B cell (primary cell): ENCODE data around the gene AAK1. TPM values are rescaled to one million over a fixed set of nuclear protein-coding genes. Genes with fewer than 3 reads are reported as not detected.

Experiments used
- ATAC-seq: fragments of 200-7000 bp; cut with Tn5 transposase; one replicate; pipeline ENCODE4 v1.10.0; 2021; ENCODE audit warnings: low read depth, mild to moderate bottlenecking, moderate number of reproducible peaks, moderate library complexity
- CTCF ChIA-PET: fragments of 350-600 bp; sonication (Branson Sonifier 250); formaldehyde crosslinking; loops from one replicate; lab custom pipeline; 2021; ENCODE audit warnings: antibody characterized with exemption, inconsistent platforms; lab: Charles Lee
- POLR2A ChIA-PET: fragments of 350-600 bp; sonication (Branson Sonifier 250); formaldehyde crosslinking; loops from one replicate; lab custom pipeline; 2021; ENCODE audit warnings: antibody characterized with exemption; lab: Charles Lee
- DNase-seq: peaks from one replicate; pipeline ENCODE4 v3.0.0; 2013
- H2AFZ ChIP-seq: 2 replicates; pipeline ENCODE4 v1.6.1; 2012; ENCODE audit warnings: mild to moderate bottlenecking, low read depth, low read length; ENCODE audit not compliant: insufficient read depth, poor library complexity, severe bottlenecking
- H3K27ac ChIP-seq, 2 donors: 1 replicate in 1 of 2; 2 replicates in 1 of 2; pipeline ENCODE4 v1.5.1; 2012 to 2013; ENCODE audit warnings: low read length in 2 of 2, mild to moderate bottlenecking in 2 of 2, moderate library complexity in 1 of 2
- H3K27me3 ChIP-seq, 4 experiments: fragments of 200-600 bp in 1 of 4; sonication (generic) in 1 of 4; replicated peaks in 1 of 4; 1 replicate in 2 of 4; 2 replicates in 2 of 4; pipeline versions ENCODE4 v1.6.1 to v1.7.0; 2013 to 2016; ENCODE audit warnings: low read length in 3 of 4, mild to moderate bottlenecking in 2 of 4, mixed read lengths in 1 of 4, moderate library complexity in 1 of 4; ENCODE audit not compliant: insufficient read depth in 4 of 4, control insufficient read depth in 3 of 4; ENCODE audit errors: control extremely low read depth in 1 of 4
- H3K36me3 ChIP-seq, 2 experiments: replicated peaks in 1 of 2; 1 replicate in 1 of 2; 2 replicates in 1 of 2; pipeline versions ENCODE4 v1.6.1 to v1.7.1; 2013; ENCODE audit warnings: low read length in 1 of 2; ENCODE audit not compliant: insufficient read depth in 2 of 2, control insufficient read depth in 1 of 2; ENCODE audit errors: control extremely low read depth in 1 of 2, extremely low read depth in 1 of 2
- H3K4me1 ChIP-seq, 2 donors: fragments of 200-600 bp in 1 of 2; sonication (generic) in 1 of 2; 1 replicate in 1 of 2; 2 replicates in 1 of 2; pipeline versions ENCODE4 v1.5.1 to v1.6.1; 2013 to 2017; ENCODE audit warnings: low read length in 2 of 2; ENCODE audit not compliant: control insufficient read depth in 2 of 2, insufficient read depth in 2 of 2
- H3K4me2 ChIP-seq: replicated peaks from 2 replicates; pipeline ENCODE3; 2012; ENCODE audit warnings: mild to moderate bottlenecking, low read depth, low read length; ENCODE audit not compliant: poor library complexity, severe bottlenecking
- H3K4me3 ChIP-seq, 5 experiments: fragments of 200-600 bp in 1 of 5; sonication (generic) in 1 of 5; 1 replicate in 3 of 5; 2 replicates in 2 of 5; pipeline versions ENCODE4 v1.5.1 to v1.7.0; 2011 to 2016; ENCODE audit warnings: low read length in 4 of 5, mild to moderate bottlenecking in 4 of 5, low read depth in 2 of 5, control low read depth in 1 of 5, moderate library complexity in 1 of 5; ENCODE audit not compliant: insufficient read depth in 1 of 5; ENCODE audit errors: control extremely low read depth in 1 of 5, extremely low read depth in 1 of 5
- H3K79me2 ChIP-seq: fragments of 200-600 bp; sonication (generic); one replicate; pipeline ENCODE4 v1.6.0; 2016; ENCODE audit warnings: low read length; ENCODE audit not compliant: control insufficient read depth, insufficient read depth
- H3K9ac ChIP-seq: fragments of 200-600 bp; sonication (generic); 2 replicates; pipeline ENCODE4 v1.6.1; 2017; ENCODE audit warnings: mild to moderate bottlenecking, low read length, moderate library complexity
- H3K9me3 ChIP-seq, 3 donors: one replicate each; pipeline versions ENCODE4 v1.6.1 to v1.7.1; 2013; ENCODE audit warnings: low read length in 2 of 3; ENCODE audit not compliant: control insufficient read depth in 2 of 3, insufficient read depth in 1 of 3; ENCODE audit errors: control extremely low read depth in 1 of 3
- H4K20me1 ChIP-seq: 2 replicates; pipeline ENCODE4 v1.6.0; 2012; ENCODE audit warnings: mild to moderate bottlenecking, low read length; ENCODE audit not compliant: insufficient read depth, control insufficient read depth, poor library complexity, severe bottlenecking
- H3K27ac Mint-ChIP-seq: one replicate; pipeline ENCODE4 v1.8.0; 2021; ENCODE audit warnings: mixed read lengths
- H3K27me3 Mint-ChIP-seq: one replicate; pipeline ENCODE4 v1.8.0; 2021; ENCODE audit warnings: mixed read lengths
- H3K4me1 Mint-ChIP-seq: one replicate; pipeline ENCODE4 v1.8.0; 2021; ENCODE audit warnings: mixed read lengths
- H3K4me3 Mint-ChIP-seq: one replicate; pipeline ENCODE4 v1.8.0; 2021; ENCODE audit warnings: mixed read lengths
- H3K9me3 Mint-ChIP-seq: one replicate; pipeline ENCODE4 v1.8.0; 2022; ENCODE audit warnings: mixed read lengths; ENCODE audit not compliant: insufficient read depth
- EZH2 ChIP-seq: IDR thresholded peaks from 2 replicates; pipeline ENCODE4 v1.6.1; 2012; ENCODE audit warnings: borderline replicate concordance, low read depth, mild to moderate bottlenecking, moderate library complexity, low read length; ENCODE audit not compliant: insufficient read depth, poor library complexity, severe bottlenecking
- WGBS: methylation state at CpG from one replicate; pipeline ENCODE4 v1.1.5; 2013; ENCODE audit warnings: missing lambda C conversion rate; ENCODE audit not compliant: insufficient coverage; 5-methylcytosine and 5-hydroxymethylcytosine counted together
- intact Hi-C: fragments of 100-400 bp; cut with micrococcal nuclease; formaldehyde crosslinking; loops from one replicate; pipeline ENCODE4 v1.10.0; 2022
- polyA plus RNA-seq: library from polyadenylated mRNA; depleted of rRNA; stranded (reverse); fragments of >200 nt; gene quantifications from 2 replicates; pipeline ENCODE4 v1.2.3, GENCODE V29; 2012
- total RNA-seq, 2 donors: library from RNA; stranded (reverse); fragments of 120-200 nt in 1 of 2; gene quantifications; 1 replicate in 1 of 2; 2 replicates in 1 of 2; pipeline versions ENCODE4 v1.2.3 to v1.2.4, GENCODE V29; 2013 to 2022
- TF ChIP-seq, protein P1 (sequence below): fragments of 200-600 bp; IDR thresholded peaks from one replicate; pipeline ENCODE4 v1.8.0; 2022; ENCODE audit warnings: antibody characterized with exemption, mild to moderate bottlenecking

AAK1 gene
- total and polyA plus RNA-seq, 2 donors (not counting 1 experiment from before 2014, with no cell fraction given), result 2.4 to 7.2 TPM

DNA sequence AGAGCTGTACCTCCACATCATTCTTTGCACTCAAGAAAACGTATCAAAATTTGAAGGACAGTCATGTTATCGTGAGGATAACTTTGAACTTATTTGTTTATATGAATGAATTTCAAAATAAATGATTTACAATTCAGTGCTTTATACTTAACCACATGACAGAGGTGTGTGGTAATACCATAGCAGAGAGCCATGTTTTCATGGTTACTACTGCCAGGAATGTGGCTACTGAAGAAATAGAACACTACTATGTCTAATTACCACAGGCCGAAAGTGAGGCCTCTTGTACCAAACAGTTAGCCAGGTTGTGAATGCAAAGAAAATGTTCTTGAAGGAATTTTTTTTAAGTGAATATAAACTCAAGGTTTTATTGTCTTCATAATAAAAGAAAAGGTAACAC is 49.2 kb downstream of the AAK1 start:
- H3K27ac Mint-ChIP-seq, result no peak overlapping the region
- H3K36me3 ChIP-seq, result no peaks in the 10 kb centered on the region
- intact Hi-C loops, result no loop called here
- H3K4me3 Mint-ChIP-seq, result no peak overlapping the region
- peaks cover 4% of the 10 kb centered on the region for H3K27me3 Mint-ChIP-seq
- H3K4me2 ChIP-seq, result no peak overlapping the region
- no peak overlapping the region for H3K9ac ChIP-seq
- H3K27ac ChIP-seq, result no peak overlapping the region
- no peaks in the 10 kb centered on the region for H3K79me2 ChIP-seq
- no peak overlapping the region for H2AFZ ChIP-seq
- H3K4me1 ChIP-seq, result peaks cover 6 to 9% of the 10 kb centered on the region in 2 donors
- no peaks in the 10 kb centered on the region for H3K9me3 Mint-ChIP-seq
- H3K4me1 Mint-ChIP-seq, result peaks cover 6% of the 10 kb centered on the region
- POLR2A ChIA-PET, result no interaction called here
- no peaks in the 10 kb centered on the region for H4K20me1 ChIP-seq
- peaks cover 0 to 3% (median 0%) of the 10 kb centered on the region in 4 experiments for H3K27me3 ChIP-seq
- no CpG with 5 or more reads among the region's 3 CpGs for WGBS
- TF ChIP-seq EZH2, result no peak
- TF ChIP-seq, protein P1, sequence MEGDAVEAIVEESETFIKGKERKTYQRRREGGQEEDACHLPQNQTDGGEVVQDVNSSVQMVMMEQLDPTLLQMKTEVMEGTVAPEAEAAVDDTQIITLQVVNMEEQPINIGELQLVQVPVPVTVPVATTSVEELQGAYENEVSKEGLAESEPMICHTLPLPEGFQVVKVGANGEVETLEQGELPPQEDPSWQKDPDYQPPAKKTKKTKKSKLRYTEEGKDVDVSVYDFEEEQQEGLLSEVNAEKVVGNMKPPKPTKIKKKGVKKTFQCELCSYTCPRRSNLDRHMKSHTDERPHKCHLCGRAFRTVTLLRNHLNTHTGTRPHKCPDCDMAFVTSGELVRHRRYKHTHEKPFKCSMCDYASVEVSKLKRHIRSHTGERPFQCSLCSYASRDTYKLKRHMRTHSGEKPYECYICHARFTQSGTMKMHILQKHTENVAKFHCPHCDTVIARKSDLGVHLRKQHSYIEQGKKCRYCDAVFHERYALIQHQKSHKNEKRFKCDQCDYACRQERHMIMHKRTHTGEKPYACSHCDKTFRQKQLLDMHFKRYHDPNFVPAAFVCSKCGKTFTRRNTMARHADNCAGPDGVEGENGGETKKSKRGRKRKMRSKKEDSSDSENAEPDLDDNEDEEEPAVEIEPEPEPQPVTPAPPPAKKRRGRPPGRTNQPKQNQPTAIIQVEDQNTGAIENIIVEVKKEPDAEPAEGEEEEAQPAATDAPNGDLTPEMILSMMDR, result no peak
- H3K9me3 ChIP-seq, result no peaks in the 10 kb centered on the region
- ATAC-seq (no peak), DNase-seq (no peak)
- no peak overlapping the region for H3K4me3 ChIP-seq
- CTCF ChIA-PET, result no interaction called here

DNA sequence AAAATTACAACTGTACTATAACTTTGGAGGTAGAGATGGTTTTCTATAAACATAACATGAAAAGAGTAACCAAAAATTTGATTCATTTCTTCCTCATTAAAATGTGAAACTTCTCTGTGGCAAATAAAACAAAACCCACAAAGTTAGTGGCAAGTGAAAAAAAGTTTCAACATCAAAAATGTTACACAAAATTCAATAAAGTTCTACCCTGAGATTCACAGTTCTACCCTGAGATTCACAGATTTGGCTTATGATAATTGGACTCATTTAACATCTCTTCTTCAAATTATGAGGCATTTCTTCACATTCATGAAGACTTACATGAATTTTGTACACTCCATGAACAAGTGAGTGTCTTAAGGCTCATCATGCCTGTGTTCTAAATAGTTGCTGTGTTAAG is 51.0 kb downstream of the AAK1 start:
- Histone ChIP-seq H3K4me3 (no peak overlapping the region), H2AFZ (no peak overlapping the region), H3K4me2 (no peak overlapping the region), H3K36me3 (no peaks in the 10 kb centered on the region), H3K9me3 (no peaks in the 10 kb centered on the region), H3K27ac (no peak overlapping the region), H3K4me1 (peaks cover 6 to 7% of the 10 kb centered on the region in 2 donors), H3K9ac (no peak overlapping the region), H4K20me1 (no peaks in the 10 kb centered on the region), H3K79me2 (no peaks in the 10 kb centered on the region), H3K27me3 (peaks cover 0 to 3% (median 0%) of the 10 kb centered on the region in 4 experiments)
- DNase-seq (no peak), ATAC-seq (no peak)
- ChIA-PET CTCF (no interaction called here), POLR2A (no interaction called here)
- H3K4me1 Mint-ChIP-seq, result peaks cover 6% of the 10 kb centered on the region
- H3K27me3 Mint-ChIP-seq, result no peaks in the 10 kb centered on the region
- H3K4me3 Mint-ChIP-seq, result no peak overlapping the region
- no peaks in the 10 kb centered on the region for H3K9me3 Mint-ChIP-seq
- TF ChIP-seq, protein P1, result no peak
- TF ChIP-seq EZH2, result no peak
- H3K27ac Mint-ChIP-seq, result no peak overlapping the region
- intact Hi-C loops, result no loop called here
